Right lobe of liver (tissue), 4 donors: ENCODE data around the gene PTP4A2.

Source experiments
- POLR2A ChIP-seq: fragments of 450-650 bp; IDR thresholded peaks from one replicate; pipeline ENCODE4 v1.6.1; 2017; ENCODE audit warnings: antibody characterized with exemption, mild to moderate bottlenecking
- TF ChIP-seq, protein P1 (sequence below), 4 donors: fragments of 200-600 bp in 3 of 4; fragments of 450-650 bp in 1 of 4; IDR thresholded peaks; one replicate each; pipeline versions ENCODE4 v1.5.1 to v1.8.0; 2016 to 2022; ENCODE audit warnings: antibody characterized with exemption in 4 of 4, mild to moderate bottlenecking in 2 of 4
- donor health status: DM: no; HTN: no; CAD: no.
- donor health status: DM: no; HTN: no; CAD: no.
- donor health status: DM: no; HTN: yes; CAD: no.

DNA sequence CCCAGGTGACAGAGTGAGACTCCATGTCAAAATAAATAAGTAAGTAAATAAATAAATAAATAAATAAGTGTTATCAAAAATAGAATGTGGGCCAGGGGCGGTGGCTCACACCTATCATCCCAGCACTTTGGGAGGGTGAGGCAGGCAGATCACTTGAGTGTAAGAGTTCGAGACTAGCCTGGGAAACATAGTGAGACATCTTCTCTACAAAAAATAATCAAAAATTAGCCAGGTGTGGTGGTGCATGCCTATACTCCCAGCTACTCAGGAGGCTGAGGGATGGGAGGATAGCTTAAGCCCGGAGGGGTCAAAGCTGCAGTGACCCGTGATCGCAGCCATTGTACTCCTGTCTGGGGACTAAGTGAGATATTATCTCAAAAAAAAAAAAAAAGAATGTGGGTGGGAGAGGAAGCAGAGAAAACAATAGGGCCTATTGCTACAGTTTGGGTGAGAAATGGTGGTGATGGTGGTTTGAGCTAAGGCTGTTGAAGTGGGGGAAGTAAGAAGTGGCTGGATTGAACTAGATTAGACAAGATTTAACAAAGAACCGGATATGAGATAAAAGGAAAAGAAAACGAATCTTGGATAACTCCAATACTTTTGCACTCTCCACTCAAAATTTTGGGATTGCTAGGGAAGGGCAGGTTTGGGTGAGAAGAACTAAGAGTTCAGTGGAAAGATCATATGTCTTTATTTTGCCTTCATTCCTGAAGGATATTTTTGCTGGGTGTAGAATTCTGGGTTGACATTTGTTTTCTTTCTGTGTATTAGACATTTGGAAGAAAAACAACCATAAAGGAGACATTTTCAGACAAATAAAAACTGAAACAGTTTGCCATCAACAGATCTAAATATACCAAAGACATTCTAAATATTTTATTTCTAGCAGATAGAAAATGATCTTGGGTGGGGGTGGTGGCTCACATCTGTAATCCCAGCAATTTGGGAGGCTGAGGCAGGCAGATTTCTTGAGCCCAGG lies 65.2 kb downstream of the PTP4A2 start:
- TF ChIP-seq, protein P1, sequence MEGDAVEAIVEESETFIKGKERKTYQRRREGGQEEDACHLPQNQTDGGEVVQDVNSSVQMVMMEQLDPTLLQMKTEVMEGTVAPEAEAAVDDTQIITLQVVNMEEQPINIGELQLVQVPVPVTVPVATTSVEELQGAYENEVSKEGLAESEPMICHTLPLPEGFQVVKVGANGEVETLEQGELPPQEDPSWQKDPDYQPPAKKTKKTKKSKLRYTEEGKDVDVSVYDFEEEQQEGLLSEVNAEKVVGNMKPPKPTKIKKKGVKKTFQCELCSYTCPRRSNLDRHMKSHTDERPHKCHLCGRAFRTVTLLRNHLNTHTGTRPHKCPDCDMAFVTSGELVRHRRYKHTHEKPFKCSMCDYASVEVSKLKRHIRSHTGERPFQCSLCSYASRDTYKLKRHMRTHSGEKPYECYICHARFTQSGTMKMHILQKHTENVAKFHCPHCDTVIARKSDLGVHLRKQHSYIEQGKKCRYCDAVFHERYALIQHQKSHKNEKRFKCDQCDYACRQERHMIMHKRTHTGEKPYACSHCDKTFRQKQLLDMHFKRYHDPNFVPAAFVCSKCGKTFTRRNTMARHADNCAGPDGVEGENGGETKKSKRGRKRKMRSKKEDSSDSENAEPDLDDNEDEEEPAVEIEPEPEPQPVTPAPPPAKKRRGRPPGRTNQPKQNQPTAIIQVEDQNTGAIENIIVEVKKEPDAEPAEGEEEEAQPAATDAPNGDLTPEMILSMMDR (IDR thresholded peaks at IDR 0.05): no peak
- TF ChIP-seq POLR2A: no peak
